Sciatic nerve (tissue), 2 donors: Measurements from ENCODE around the gene AGAP1. TPM values are rescaled to one million over a fixed set of nuclear protein-coding genes. Genes with fewer than 3 reads are reported as not detected.
"Not testable (repeated sequence)": the region's sequence is repeated elsewhere in the genome, so short reads cannot be mapped to it uniquely, and the experiment has no call there.

Experiments used
- ATAC-seq: fragments of 200-7000 bp; cut with Tn5 transposase; one replicate; pipeline ENCODE4 v1.9.1; 2020; ENCODE audit warnings: mild to moderate bottlenecking, moderate library complexity
- DNase-seq: peaks from one replicate; pipeline ENCODE4 v3.0.0-alpha.2; 2020; ENCODE audit warnings: low spot score
- intact Hi-C: fragments of 100-400 bp; cut with DNase I; formaldehyde crosslinking; loops from one replicate; pipeline ENCODE4 v1.14.2; 2022
- total RNA-seq: library from RNA; stranded (reverse); fragmentation: NEBNext Ultra II Directional; extraction: Animal tissue kit (Norgen Biotek cat#: 25700); gene quantifications from one replicate; pipeline ENCODE4 v1.2.1, GENCODE V29; 2021
- donor health status: DM: no; HTN: no; CAD: no.
- donor health status: DM: no; HTN: no; CAD: no.

AGAP1 gene
- total RNA-seq, 1 donor from 2014 or later: 62.9 TPM

GRCh38 chr2:236047886-236048540, 554.2 kb downstream of the AGAP1 start:
- ATAC-seq (no peak), DNase-seq (no peak)
- intact Hi-C loops: no loop called here

GRCh38 chr2:236049981-236050380, 556.1 kb downstream of the AGAP1 start:
- intact Hi-C loops: no loop called here
- ATAC-seq (no peak), DNase-seq (no peak)

GRCh38 chr2:236051351-236051750, 557.5 kb downstream of the AGAP1 start:
- intact Hi-C loops: no loop called here
- DNase-seq: no peak
- peak; percentile 62 for ATAC-seq

- ATAC-seq (peak; percentile 81), DNase-seq (no peak)
- intact Hi-C loops: no loop called here
Measured at GRCh38 chr2:236051806-236052205, 558.0 kb downstream of the AGAP1 start.

- DNase-seq (no peak), ATAC-seq (no peak)
- intact Hi-C loops: no loop called here
Measured at GRCh38 chr2:236052206-236052605, 558.4 kb downstream of the AGAP1 start.

GRCh38 chr2:236052926-236053821, 559.3 kb downstream of the AGAP1 start:
- intact Hi-C loops: no loop called here
- ATAC-seq: no peak
- no peak for DNase-seq

GRCh38 chr2:236054125-236054524, 560.3 kb downstream of the AGAP1 start:
- ATAC-seq (peak; percentile 89), DNase-seq (no peak)

GRCh38 chr2:236054621-236055305, 560.9 kb downstream of the AGAP1 start:
- ATAC-seq (no peak), DNase-seq (no peak)
- intact Hi-C loops: no loop called here

More at GRCh38 chr2:236054125-236054524, 560.3 kb downstream of the AGAP1 start:
- intact Hi-C loops: no loop called here

- DNase-seq (no peak), ATAC-seq (no peak)
- intact Hi-C loops: no loop called here
Measured at GRCh38 chr2:236055471-236055870, 561.6 kb downstream of the AGAP1 start.

GRCh38 chr2:236056141-236056540, 562.3 kb downstream of the AGAP1 start:
- no peak for DNase-seq
- ATAC-seq: no peak

GRCh38 chr2:236057375-236057774, 563.5 kb downstream of the AGAP1 start:
- ATAC-seq (no peak), DNase-seq (no peak)
- intact Hi-C loops: no loop called here

More at GRCh38 chr2:236056141-236056540, 562.3 kb downstream of the AGAP1 start:
- intact Hi-C loops: no loop called here

- no peak for DNase-seq
- ATAC-seq: no peak
- intact Hi-C loops: no loop called here
Measured at GRCh38 chr2:236061497-236061896, 567.7 kb downstream of the AGAP1 start.

GRCh38 chr2:236061899-236062298, 568.1 kb downstream of the AGAP1 start:
- no peak for ATAC-seq
- intact Hi-C loops: no loop called here
- no peak for DNase-seq

GRCh38 chr2:236062806-236063205, 569.0 kb downstream of the AGAP1 start:
- intact Hi-C loops, ATAC-seq, DNase-seq: not testable (repeated sequence)

GRCh38 chr2:236063994-236064393, 570.2 kb downstream of the AGAP1 start:
- DNase-seq (no peak), ATAC-seq (no peak)
- intact Hi-C loops: no loop called here

GRCh38 chr2:236065314-236066160, 571.7 kb downstream of the AGAP1 start:
- intact Hi-C loops: no loop called here
- ATAC-seq (no peak), DNase-seq (no peak)

GRCh38 chr2:236070236-236070635, 576.4 kb downstream of the AGAP1 start:
- DNase-seq (no peak), ATAC-seq (no peak)
- intact Hi-C loops: no loop called here

- intact Hi-C loops: no loop called here
- DNase-seq (no peak), ATAC-seq (no peak)
Measured at GRCh38 chr2:236073246-236073645, 579.4 kb downstream of the AGAP1 start.
